A549 (cell line): ENCODE measurements around the gene ZNF534. TPM values are rescaled to one million over a fixed set of nuclear protein-coding genes. Genes with fewer than 3 reads are reported as not detected.

ENCODE experiments used
- ATAC-seq, 2 experiments: fragments of 200-7000 bp in 1 of 2; fragments of >200 bp in 1 of 2; cut with Nextera tagmentation in 1 of 2; cut with Tn5 transposase in 1 of 2; 3 replicates each; pipeline versions ENCODE4 v1.8.0 to v1.9.1; 2018 to 2020; ENCODE audit warnings: mild to moderate bottlenecking in 1 of 2, moderate library complexity in 1 of 2
- CTCF ChIA-PET: fragments of 300-600 bp; sonication (Branson Sonifier 250); formaldehyde crosslinking; extraction: SDS; loops from one replicate; lab custom pipeline; 2021; ENCODE audit warnings: antibody characterized with exemption, inconsistent platforms; lab: Yijun Ruan, JAX
- POLR2A ChIA-PET: fragments of 350-600 bp; formaldehyde crosslinking; extraction: SDS; loops from one replicate; lab custom pipeline; 2021; ENCODE audit warnings: antibody characterized with exemption, inconsistent platforms; lab: Yijun Ruan, JAX
- DNase-seq, 2 experiments: peaks; one replicate each; pipeline versions ENCODE4 v3.0.0 to v3.0.0-alpha.2; 2011 to 2016; ENCODE audit warnings: low read depth in 1 of 2, low spot score in 1 of 2
- FAIRE-seq: peaks from 2 replicates; lab custom pipeline; 2011; peaks lifted over from hg19 to GRCh38; lab: Jason Lieb, UNC
- H3K27ac ChIP-seq, 2 experiments: fragments of >200 bp; sonication (Bioruptor Twin); formaldehyde crosslinking; 3 replicates each; pipeline ENCODE4 v1.5.1; 2016 to 2017
- H3K4me1 ChIP-seq: fragments of >200 bp; sonication (Bioruptor Twin); formaldehyde crosslinking; 3 replicates; pipeline ENCODE4 v1.6.1; 2016
- H3K4me2 ChIP-seq: fragments of >200 bp; sonication (Bioruptor Twin); formaldehyde crosslinking; 3 replicates; pipeline ENCODE4 v1.6.1; 2016
- H3K4me3 ChIP-seq: fragments of >200 bp; sonication (Bioruptor Twin); formaldehyde crosslinking; 3 replicates; pipeline ENCODE4 v1.5.1; 2016
- H3K9me3 ChIP-seq: fragments of >200 bp; sonication (Bioruptor Twin); formaldehyde crosslinking; 3 replicates; pipeline ENCODE4 v1.6.1; 2016
- CBX2 ChIP-seq: fragments of 200-600 bp; sonication (generic); IDR thresholded peaks from 2 replicates; pipeline ENCODE4 v1.6.1; 2016; ENCODE audit warnings: low read depth, mild to moderate bottlenecking, borderline replicate concordance
- CEBPB ChIP-seq, 2 experiments: fragments of >200 bp in 1 of 2; sonication (Bioruptor Twin) in 1 of 2; formaldehyde crosslinking in 1 of 2; IDR thresholded peaks; 2 replicates each; pipeline ENCODE4 v1.6.1; 2012 to 2016
- CHD2 ChIP-seq: fragments of 150-350 bp; IDR thresholded peaks from 2 replicates; pipeline ENCODE4 v1.6.1; 2014; ENCODE audit warnings: low read length; ENCODE audit not compliant: partially characterized antibody
- CHD4 ChIP-seq: fragments of 200-600 bp; sonication (generic); IDR thresholded peaks from 2 replicates; pipeline ENCODE4 v1.6.1; 2016; ENCODE audit warnings: antibody characterized with exemption, mild to moderate bottlenecking, borderline replicate concordance
- EP300 ChIP-seq, 2 experiments: fragments of >200 bp; sonication (Bioruptor Twin); formaldehyde crosslinking; IDR thresholded peaks; 2 replicates in 1 of 2; 3 replicates in 1 of 2; pipeline ENCODE4 v1.6.1; 2016 to 2017
- FOSL2 ChIP-seq, 2 experiments: fragments of 450-650 bp in 1 of 2; fragments of >200 bp in 1 of 2; sonication (Bioruptor Twin) in 1 of 2; formaldehyde crosslinking; IDR thresholded peaks; 2 replicates each; pipeline versions ENCODE4 v1.5.0 to v1.6.1; 2016 to 2020; ENCODE audit warnings: mild to moderate bottlenecking in 1 of 2, moderate library complexity in 1 of 2
- FOXS1 ChIP-seq: fragments of 250-450 bp; sonication (Bioruptor Pico); IDR thresholded peaks from 2 replicates; pipeline ENCODE4 v1.5.0; 2020; ENCODE audit warnings: mild to moderate bottlenecking, moderate library complexity
- HDAC2 ChIP-seq: fragments of 200-600 bp; sonication (generic); IDR thresholded peaks from 2 replicates; pipeline ENCODE4 v1.6.1; 2016
- HOXA7 ChIP-seq: fragments of 250-450 bp; sonication (Bioruptor Pico); IDR thresholded peaks from 2 replicates; pipeline ENCODE4 v1.5.0; 2020; ENCODE audit warnings: mild to moderate bottlenecking, moderate library complexity
- KDM1A ChIP-seq: fragments of 200-600 bp; sonication (generic); IDR thresholded peaks from 2 replicates; pipeline ENCODE4 v1.6.1; 2016; ENCODE audit warnings: low read depth, mild to moderate bottlenecking
- MAZ ChIP-seq: fragments of 150-350 bp; IDR thresholded peaks from 2 replicates; pipeline ENCODE4 v1.6.1; 2014; ENCODE audit warnings: antibody characterized with exemption, low read depth, low read length, borderline replicate concordance
- POLR2A ChIP-seq: IDR thresholded peaks from 2 replicates; pipeline ENCODE4 v1.6.1; 2012; ENCODE audit warnings: mild to moderate bottlenecking, low read length
- RAD21 ChIP-seq, 2 experiments: fragments of >200 bp in 1 of 2; sonication (Bioruptor Twin) in 1 of 2; formaldehyde crosslinking in 1 of 2; IDR thresholded peaks in 1 of 2; conservative IDR thresholded peaks in 1 of 2; 2 replicates in 1 of 2; 3 replicates in 1 of 2; pipeline ENCODE4 v1.6.1; 2012 to 2018; ENCODE audit warnings: inconsistent platforms in 1 of 2
- RFX5 ChIP-seq: fragments of 450-650 bp; IDR thresholded peaks from 2 replicates; pipeline ENCODE4 v1.7.1; 2014; ENCODE audit warnings: antibody characterized with exemption, mild to moderate bottlenecking, moderate library complexity
- TP53 ChIP-seq: fragments of 250-450 bp; sonication (Bioruptor Pico); IDR thresholded peaks from 2 replicates; pipeline ENCODE4 v1.5.0; 2021; ENCODE audit warnings: mild to moderate bottlenecking, moderate library complexity
- ZC3H11A ChIP-seq: fragments of 450-650 bp; IDR thresholded peaks from 2 replicates; pipeline ENCODE4 v1.6.1; 2014; ENCODE audit warnings: antibody characterized with exemption, mild to moderate bottlenecking
- ZSCAN20 ChIP-seq: fragments of 250-450 bp; sonication (Bioruptor Pico); IDR thresholded peaks from 2 replicates; pipeline ENCODE4 v1.8.0; 2022; ENCODE audit warnings: mild to moderate bottlenecking, moderate library complexity
- WGBS: methylation state at CpG from one replicate; pipeline ENCODE4 v1.1.6; 2017; ENCODE audit errors: missing lambda C conversion rate; 5-methylcytosine and 5-hydroxymethylcytosine counted together
- polyA plus RNA-seq, 4 experiments: library from polyadenylated mRNA; depleted of rRNA in 3 of 4; stranded (reverse); fragments of >200 nt; fragmentation: RNase III in 1 of 4; extraction: RNeasy Plus Mini Kit Qiagen cat#74134 plus additional on column Dnase treatment in 1 of 4; gene quantifications; 2 replicates in 3 of 4; 3 replicates in 1 of 4; pipeline ENCODE4 v1.2.3, GENCODE V29; 2011 to 2017
- TF ChIP-seq, protein P1 (sequence below): fragments of 250-450 bp; sonication (Bioruptor Pico); IDR thresholded peaks from 2 replicates; pipeline ENCODE4 v1.5.0; 2020; ENCODE audit warnings: low read depth, mild to moderate bottlenecking, moderate library complexity
- TF ChIP-seq, protein P2 (sequence below): fragments of >200 bp; sonication (Bioruptor Twin); formaldehyde crosslinking; IDR thresholded peaks from 3 replicates; pipeline ENCODE4 v1.6.1; 2016
- TF ChIP-seq, protein P3 (sequence below): IDR thresholded peaks from 2 replicates; pipeline ENCODE4 v1.6.1; 2012; ENCODE audit warnings: low read depth, borderline replicate concordance
- TF ChIP-seq, protein P4 (sequence below): fragments of 150-350 bp; IDR thresholded peaks from 2 replicates; pipeline ENCODE4 v1.6.1; 2014; ENCODE audit warnings: low read depth, mild to moderate bottlenecking, low read length
- TF ChIP-seq, protein P5 (sequence below): fragments of 200-600 bp; sonication (generic); IDR thresholded peaks from 2 replicates; pipeline ENCODE4 v1.6.1; 2016; ENCODE audit warnings: antibody characterized with exemption, mild to moderate bottlenecking, moderate library complexity

Gene ZNF534
- polyA plus RNA-seq, 2 of the 4 experiments (the other 2 are of a cell fraction) = not detected

DNA sequence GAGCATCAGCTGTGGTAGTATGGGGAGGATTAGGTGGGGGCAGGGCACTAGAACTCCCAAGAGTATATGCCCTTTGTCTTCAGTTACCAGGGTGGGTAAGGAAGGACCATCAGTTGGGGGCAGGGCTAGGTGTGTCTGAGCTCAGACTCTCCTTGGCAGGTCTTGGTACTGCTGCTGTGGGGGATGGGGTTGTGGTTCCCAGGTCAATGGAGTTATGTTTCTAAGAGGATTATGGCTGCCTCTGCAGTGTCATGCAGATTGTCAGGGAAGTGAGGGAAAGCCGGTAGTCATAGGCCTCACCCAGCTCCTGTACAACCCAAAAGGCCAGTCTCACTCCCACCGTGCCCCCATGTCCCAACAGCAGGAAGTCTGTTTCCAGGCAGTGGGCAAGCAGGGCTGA is 15.6 kb downstream of the ZNF534 start:
- POLR2A ChIA-PET = no interaction called here
- ATAC-seq (no peak), FAIRE-seq (no peak)
- 0% methylated on average over 1 of the region's 2 CpGs for WGBS
- H3K4me2 ChIP-seq = no peak overlapping the region
- H3K4me3 ChIP-seq = no peak overlapping the region
- TF ChIP-seq CHD2 (no peak), RFX5 (no peak), EP300 (IDR thresholded peaks at IDR 0.05) (no peak), CEBPB (IDR thresholded peaks at IDR 0.05) (no peak), HOXA7 (CRISPR knock-in tag) (no peak)
- TF ChIP-seq, all 56 proteins: peak for 0
- peaks cover 35% of the 10 kb centered on the region; the same call in 2 of the 3 replicates for H3K9me3 ChIP-seq
- H3K27ac ChIP-seq = no peak overlapping the region
- CTCF ChIA-PET = no interaction called here
- no peak for DNase-seq
- H3K4me1 ChIP-seq = no peaks in the 10 kb centered on the region

DNA sequence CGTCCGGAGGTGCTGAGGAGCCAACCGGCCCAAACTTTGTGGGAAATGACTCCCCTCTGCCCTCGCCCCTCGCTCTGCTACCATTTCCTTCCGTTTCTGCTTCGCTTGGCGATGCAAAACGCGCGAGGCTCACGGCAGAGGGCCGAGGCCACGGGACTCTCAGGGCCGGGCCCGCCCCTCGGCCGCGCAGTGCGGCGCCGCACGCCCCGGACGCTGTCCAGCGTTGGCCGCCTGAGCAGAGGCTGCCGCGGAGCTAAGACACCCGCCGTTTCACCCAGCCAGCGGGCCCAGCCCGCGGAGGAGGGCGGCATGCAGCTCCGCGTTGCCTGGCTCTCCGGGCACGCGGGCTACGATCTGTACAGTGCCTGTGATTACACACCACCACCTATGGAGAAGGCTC is 22.3 kb downstream of the ZNF534 start:
- ChIA-PET POLR2A (no interaction called here), CTCF (no interaction called here)
- WGBS = 52% methylated on average over 18 of the region's 41 CpGs
- Histone ChIP-seq H3K4me3 (no peak overlapping the region), H3K27ac (no peak overlapping the region), H3K4me2 (no peak overlapping the region), H3K9me3 (peaks cover 56% of the 10 kb centered on the region), H3K4me1 (no peaks in the 10 kb centered on the region)
- FAIRE-seq = no peak
- ATAC-seq = no peak
- TF ChIP-seq CBX2 = no peak
- TF ChIP-seq, protein P1, sequence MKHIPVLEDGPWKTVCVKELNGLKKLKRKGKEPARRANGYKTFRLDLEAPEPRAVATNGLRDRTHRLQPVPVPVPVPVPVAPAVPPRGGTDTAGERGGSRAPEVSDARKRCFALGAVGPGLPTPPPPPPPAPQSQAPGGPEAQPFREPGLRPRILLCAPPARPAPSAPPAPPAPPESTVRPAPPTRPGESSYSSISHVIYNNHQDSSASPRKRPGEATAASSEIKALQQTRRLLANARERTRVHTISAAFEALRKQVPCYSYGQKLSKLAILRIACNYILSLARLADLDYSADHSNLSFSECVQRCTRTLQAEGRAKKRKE = no peak
- no peak for TF ChIP-seq CHD4
- DNase-seq = no peak

DNA sequence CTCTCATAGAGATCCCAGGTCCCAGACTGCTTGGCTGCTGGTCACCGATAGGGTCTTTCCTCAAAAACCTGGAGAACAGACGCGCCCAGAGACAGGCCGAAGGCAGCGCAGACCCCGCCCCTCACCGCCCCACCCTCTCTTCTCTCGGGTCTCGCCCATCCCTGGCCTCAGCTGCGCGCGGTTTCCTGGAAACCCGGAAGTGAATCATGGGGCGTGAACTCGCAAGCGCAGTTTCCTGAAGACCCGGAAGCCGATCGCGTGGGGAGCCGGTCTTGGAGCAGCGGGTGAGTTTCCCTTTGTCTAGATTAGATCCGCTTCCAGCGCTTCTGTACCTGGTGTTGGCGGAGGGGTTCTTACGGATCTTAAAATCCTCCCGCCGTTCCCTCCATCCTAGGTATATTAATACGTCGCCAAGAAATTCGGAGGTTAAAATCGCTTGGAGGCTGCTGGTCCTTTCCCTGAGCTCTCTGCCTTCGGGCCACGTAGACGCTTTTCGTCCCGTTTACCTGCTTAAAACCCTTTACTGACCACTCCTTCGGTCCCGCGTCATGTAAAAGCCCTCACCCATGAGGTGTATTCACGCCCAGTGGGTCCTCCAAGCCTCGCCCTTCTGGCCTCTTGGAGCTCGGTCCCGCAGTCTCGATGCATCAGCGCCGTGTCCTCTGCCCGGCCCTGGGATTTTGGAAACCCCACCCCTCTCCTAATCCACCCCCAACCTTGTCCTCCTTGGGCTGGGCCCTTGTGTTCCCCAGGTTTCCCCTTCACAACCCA is 24.6 kb downstream of the ZNF534 start, which contains the start of gene ZNF578:
ZNF578 (plus strand) TSS at position 230 of the 771 bp plus-strand sequence. CDS start 48,293 bp downstream, outside the sequence.
- no peak for FAIRE-seq
- ChIA-PET CTCF (no interaction called here), POLR2A (no interaction called here)
- no peak within 1 kb of the TSS for H3K27ac ChIP-seq
- no peak for TF ChIP-seq HOXA7 (CRISPR knock-in tag)
- TF ChIP-seq ZSCAN20 (CRISPR knock-in tag) = no peak
- TF ChIP-seq HDAC2 = no peak
- TF ChIP-seq, protein P2, sequence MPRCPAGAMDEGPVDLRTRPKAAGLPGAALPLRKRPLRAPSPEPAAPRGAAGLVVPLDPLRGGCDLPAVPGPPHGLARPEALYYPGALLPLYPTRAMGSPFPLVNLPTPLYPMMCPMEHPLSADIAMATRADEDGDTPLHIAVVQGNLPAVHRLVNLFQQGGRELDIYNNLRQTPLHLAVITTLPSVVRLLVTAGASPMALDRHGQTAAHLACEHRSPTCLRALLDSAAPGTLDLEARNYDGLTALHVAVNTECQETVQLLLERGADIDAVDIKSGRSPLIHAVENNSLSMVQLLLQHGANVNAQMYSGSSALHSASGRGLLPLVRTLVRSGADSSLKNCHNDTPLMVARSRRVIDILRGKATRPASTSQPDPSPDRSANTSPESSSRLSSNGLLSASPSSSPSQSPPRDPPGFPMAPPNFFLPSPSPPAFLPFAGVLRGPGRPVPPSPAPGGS = no peak
- TF ChIP-seq, protein P3, sequence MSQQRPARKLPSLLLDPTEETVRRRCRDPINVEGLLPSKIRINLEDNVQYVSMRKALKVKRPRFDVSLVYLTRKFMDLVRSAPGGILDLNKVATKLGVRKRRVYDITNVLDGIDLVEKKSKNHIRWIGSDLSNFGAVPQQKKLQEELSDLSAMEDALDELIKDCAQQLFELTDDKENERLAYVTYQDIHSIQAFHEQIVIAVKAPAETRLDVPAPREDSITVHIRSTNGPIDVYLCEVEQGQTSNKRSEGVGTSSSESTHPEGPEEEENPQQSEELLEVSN = no peak
- TF ChIP-seq MAZ = no peak
- no peak for TF ChIP-seq POLR2A
- TF ChIP-seq, protein P4, sequence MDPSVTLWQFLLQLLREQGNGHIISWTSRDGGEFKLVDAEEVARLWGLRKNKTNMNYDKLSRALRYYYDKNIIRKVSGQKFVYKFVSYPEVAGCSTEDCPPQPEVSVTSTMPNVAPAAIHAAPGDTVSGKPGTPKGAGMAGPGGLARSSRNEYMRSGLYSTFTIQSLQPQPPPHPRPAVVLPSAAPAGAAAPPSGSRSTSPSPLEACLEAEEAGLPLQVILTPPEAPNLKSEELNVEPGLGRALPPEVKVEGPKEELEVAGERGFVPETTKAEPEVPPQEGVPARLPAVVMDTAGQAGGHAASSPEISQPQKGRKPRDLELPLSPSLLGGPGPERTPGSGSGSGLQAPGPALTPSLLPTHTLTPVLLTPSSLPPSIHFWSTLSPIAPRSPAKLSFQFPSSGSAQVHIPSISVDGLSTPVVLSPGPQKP = no peak
- no peak for TF ChIP-seq FOSL2 (IDR thresholded peaks at IDR 0.05)
- no peak for TF ChIP-seq FOSL2 (CRISPR knock-in tag; IDR thresholded peaks at IDR 0.05)
- TF ChIP-seq KDM1A = no peak
- no peak for TF ChIP-seq FOXS1 (CRISPR knock-in tag)
- no peak for TF ChIP-seq TP53 (CRISPR knock-in tag)
- TF ChIP-seq ZC3H11A = no peak
- no peak for TF ChIP-seq RAD21 (conservative IDR thresholded peaks at IDR 0.05 in 1 of 2, IDR thresholded peaks at IDR 0.05 in 1 of 2)
- TF ChIP-seq, protein P5, sequence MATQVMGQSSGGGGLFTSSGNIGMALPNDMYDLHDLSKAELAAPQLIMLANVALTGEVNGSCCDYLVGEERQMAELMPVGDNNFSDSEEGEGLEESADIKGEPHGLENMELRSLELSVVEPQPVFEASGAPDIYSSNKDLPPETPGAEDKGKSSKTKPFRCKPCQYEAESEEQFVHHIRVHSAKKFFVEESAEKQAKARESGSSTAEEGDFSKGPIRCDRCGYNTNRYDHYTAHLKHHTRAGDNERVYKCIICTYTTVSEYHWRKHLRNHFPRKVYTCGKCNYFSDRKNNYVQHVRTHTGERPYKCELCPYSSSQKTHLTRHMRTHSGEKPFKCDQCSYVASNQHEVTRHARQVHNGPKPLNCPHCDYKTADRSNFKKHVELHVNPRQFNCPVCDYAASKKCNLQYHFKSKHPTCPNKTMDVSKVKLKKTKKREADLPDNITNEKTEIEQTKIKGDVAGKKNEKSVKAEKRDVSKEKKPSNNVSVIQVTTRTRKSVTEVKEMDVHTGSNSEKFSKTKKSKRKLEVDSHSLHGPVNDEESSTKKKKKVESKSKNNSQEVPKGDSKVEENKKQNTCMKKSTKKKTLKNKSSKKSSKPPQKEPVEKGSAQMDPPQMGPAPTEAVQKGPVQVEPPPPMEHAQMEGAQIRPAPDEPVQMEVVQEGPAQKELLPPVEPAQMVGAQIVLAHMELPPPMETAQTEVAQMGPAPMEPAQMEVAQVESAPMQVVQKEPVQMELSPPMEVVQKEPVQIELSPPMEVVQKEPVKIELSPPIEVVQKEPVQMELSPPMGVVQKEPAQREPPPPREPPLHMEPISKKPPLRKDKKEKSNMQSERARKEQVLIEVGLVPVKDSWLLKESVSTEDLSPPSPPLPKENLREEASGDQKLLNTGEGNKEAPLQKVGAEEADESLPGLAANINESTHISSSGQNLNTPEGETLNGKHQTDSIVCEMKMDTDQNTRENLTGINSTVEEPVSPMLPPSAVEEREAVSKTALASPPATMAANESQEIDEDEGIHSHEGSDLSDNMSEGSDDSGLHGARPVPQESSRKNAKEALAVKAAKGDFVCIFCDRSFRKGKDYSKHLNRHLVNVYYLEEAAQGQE = no peak
- no peak for ATAC-seq
- H3K4me1 ChIP-seq = no peaks in the 10 kb centered on the region
- 52% methylated on average over 44 of the region's 48 CpGs for WGBS
- peaks cover 65% of the 10 kb centered on the region for H3K9me3 ChIP-seq
- H3K4me2 ChIP-seq = no peak within 1 kb of the TSS
- no peak for DNase-seq
- H3K4me3 ChIP-seq = no peak within 1 kb of the TSS
